RWPE2 (cell line): ENCODE results near the gene NTHL1.
A peak's percentile ranks its signal among the peaks of the same experiment; 100 is the strongest.

Source experiments
- ATAC-seq: fragments of 200-7000 bp; cut with Tn5 transposase; 3 replicates; pipeline ENCODE4 v1.9.1; 2021; ENCODE audit warnings: low read depth
- DNase-seq: peaks from one replicate; pipeline ENCODE4 v3.0.0-alpha.2; 2020; ENCODE audit warnings: low spot score
- H3K27ac ChIP-seq: fragments of 450-650 bp; 2 replicates; pipeline ENCODE4 v1.5.1; 2017; ENCODE audit warnings: mild to moderate bottlenecking; ENCODE audit not compliant: poor library complexity, severe bottlenecking
- H3K27me3 ChIP-seq: fragments of 250-450 bp; sonication (Bioruptor Pico); 2 replicates; pipeline ENCODE4 v1.5.1; 2021; ENCODE audit warnings: mild to moderate bottlenecking, moderate library complexity; ENCODE audit not compliant: insufficient read depth, poor library complexity, severe bottlenecking
- H3K36me3 ChIP-seq: fragments of 250-450 bp; sonication (Bioruptor Pico); 2 replicates; pipeline ENCODE4 v1.5.1; 2020; ENCODE audit warnings: low read depth, mild to moderate bottlenecking, moderate library complexity
- H3K4me1 ChIP-seq: fragments of 250-450 bp; sonication (Bioruptor Pico); 2 replicates; pipeline ENCODE4 v1.5.1; 2021; ENCODE audit warnings: mild to moderate bottlenecking, moderate library complexity; ENCODE audit not compliant: insufficient read depth, poor library complexity, severe bottlenecking
- H3K4me3 ChIP-seq: fragments of 250-450 bp; sonication (Bioruptor Pico); 2 replicates; pipeline ENCODE4 v1.5.1; 2021; ENCODE audit warnings: mild to moderate bottlenecking, moderate library complexity; ENCODE audit not compliant: severe bottlenecking
- H3K9me3 ChIP-seq: fragments of 250-450 bp; sonication (Bioruptor Pico); 2 replicates; pipeline ENCODE4 v1.5.1; 2021; ENCODE audit warnings: mild to moderate bottlenecking, moderate library complexity; ENCODE audit not compliant: severe bottlenecking
- CTCF ChIP-seq: fragments of 450-650 bp; IDR thresholded peaks from one replicate; pipeline ENCODE4 v1.5.1; 2017; ENCODE audit warnings: mild to moderate bottlenecking, moderate library complexity; ENCODE audit not compliant: poor library complexity, severe bottlenecking

NTHL1 gene

DNA sequence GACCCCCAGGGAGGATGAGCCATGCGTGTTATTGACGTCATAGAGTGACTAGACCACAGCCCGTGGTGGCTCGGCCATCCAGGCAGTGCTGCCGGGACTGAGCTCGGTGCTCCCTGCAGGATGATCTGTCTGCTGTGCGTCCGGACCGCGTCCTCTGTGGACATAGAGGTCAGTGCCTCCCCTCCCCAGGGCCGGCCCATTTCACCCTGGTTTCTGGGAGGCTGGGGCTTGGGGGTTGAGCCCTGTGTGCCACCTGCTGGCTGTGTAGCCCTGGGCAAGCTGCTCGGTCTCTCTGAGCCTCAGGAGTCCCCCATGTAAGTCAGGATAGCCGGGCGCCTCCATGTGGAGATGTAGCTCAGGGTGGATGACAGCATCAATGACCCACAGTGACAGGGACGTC is 8.4 kb upstream of the NTHL1 start:
- no peak for DNase-seq
- Histone ChIP-seq H3K4me1 (no peaks in the 10 kb centered on the region), H3K27ac (no peak overlapping the region), H3K36me3 (peaks cover 26% of the 10 kb centered on the region), H3K4me3 (no peak overlapping the region), H3K9me3 (no peaks in the 10 kb centered on the region), H3K27me3 (no peaks in the 10 kb centered on the region)
- TF ChIP-seq CTCF, result no peak
- 0 out of 3 replicates have a peak, but pooled peaks have one; percentile 20 for ATAC-seq

DNA sequence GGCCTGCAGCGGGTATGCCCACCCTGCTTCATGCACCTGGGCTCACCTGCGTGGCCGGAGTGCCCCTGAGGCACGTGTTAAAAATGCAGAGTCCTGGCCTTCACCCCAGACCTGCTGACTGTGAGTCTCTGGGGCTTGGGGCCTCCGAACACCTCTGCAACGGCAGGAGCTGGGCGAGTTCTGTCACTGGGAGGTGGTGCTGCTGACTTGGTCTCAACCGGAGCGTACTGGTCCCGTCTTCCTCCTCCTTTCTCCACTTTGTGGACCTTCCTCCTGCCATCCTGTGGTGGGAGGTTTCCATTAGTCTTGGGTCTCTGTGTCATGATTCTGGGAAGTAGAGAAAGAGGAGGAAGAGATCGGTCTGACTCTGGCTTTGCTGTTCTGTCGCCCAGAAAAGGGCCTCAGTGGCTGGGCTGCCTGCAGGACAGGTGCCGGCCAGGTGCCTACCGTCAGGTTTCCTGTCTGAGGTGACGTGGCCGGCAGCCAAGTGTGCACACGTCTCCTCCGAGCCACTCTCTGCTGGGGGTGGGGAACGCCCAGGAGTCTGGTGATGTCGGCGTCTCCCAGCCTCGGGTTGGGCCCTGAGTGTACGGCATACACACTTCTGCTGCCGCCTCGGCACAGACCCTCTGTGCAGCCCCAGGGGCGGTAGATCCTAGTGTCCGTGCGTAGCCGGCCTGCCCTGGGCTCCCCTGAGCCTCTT is 7.1 kb upstream of the NTHL1 start:
- ATAC-seq (no peak), DNase-seq (no peak)
- Histone ChIP-seq H3K4me3 (no peak overlapping the region), H3K27ac (no peak overlapping the region), H3K27me3 (no peaks in the 10 kb centered on the region), H3K9me3 (no peaks in the 10 kb centered on the region), H3K4me1 (no peaks in the 10 kb centered on the region), H3K36me3 (peaks cover 28% of the 10 kb centered on the region)
- TF ChIP-seq CTCF, result no peak

DNA sequence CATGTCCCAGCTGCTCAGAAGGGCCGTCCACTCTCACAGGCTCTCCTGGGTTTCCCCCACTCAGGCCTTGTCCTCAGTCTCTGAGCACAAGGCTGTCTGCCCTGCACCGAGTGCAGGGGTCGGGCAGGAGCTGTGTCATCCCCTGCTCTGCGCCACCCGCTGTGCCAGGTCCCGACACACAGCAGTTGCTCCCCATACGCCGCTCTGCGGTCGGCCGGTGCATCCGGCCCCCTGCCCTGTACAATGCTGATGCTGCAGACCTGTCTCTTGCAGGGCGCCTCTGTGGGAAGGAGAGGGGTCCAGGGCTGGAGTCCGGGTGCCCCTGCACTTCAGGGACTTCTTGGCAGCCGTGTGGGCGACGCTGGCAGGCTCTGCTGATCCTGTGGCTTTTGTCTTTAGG is 6.3 kb upstream of the NTHL1 start:
- no peak overlapping the region for H3K27ac ChIP-seq
- H3K36me3 ChIP-seq, result peaks cover 32% of the 10 kb centered on the region
- TF ChIP-seq CTCF, result no peak
- H3K27me3 ChIP-seq, result no peaks in the 10 kb centered on the region
- DNase-seq (no peak), ATAC-seq (no peak)
- H3K4me3 ChIP-seq, result no peak overlapping the region
- no peaks in the 10 kb centered on the region for H3K4me1 ChIP-seq
- H3K9me3 ChIP-seq, result no peaks in the 10 kb centered on the region

- Histone ChIP-seq H3K27me3 (no peaks in the 10 kb centered on the region), H3K36me3 (peaks cover 32% of the 10 kb centered on the region), H3K9me3 (no peaks in the 10 kb centered on the region), H3K4me1 (no peaks in the 10 kb centered on the region), H3K4me3 (no peak overlapping the region), H3K27ac (no peak overlapping the region)
- no peak for TF ChIP-seq CTCF
- DNase-seq, result no peak
- no peak for ATAC-seq
Measured at GRCh38 chr16:2053211-2053610, 5.6 kb upstream of the NTHL1 start.

- DNase-seq (no peak), ATAC-seq (peak; percentile 19)
- Histone ChIP-seq H3K27ac (no peak overlapping the region), H3K4me1 (no peaks in the 10 kb centered on the region), H3K9me3 (no peaks in the 10 kb centered on the region), H3K4me3 (peak overlapping the region; percentile 79), H3K27me3 (no peaks in the 10 kb centered on the region), H3K36me3 (peaks cover 27% of the 10 kb centered on the region)
- TF ChIP-seq CTCF, result no peak
Measured at GRCh38 chr16:2048116-2048543, 496 bp upstream of the NTHL1 start.
